Islet precursor cell (in vitro differentiated cells): Measurements from ENCODE around the gene DARS2.

Experiments used
- DNase-seq: peaks from one replicate; pipeline ENCODE4 v3.0.0-alpha.2; 2018

DARS2 gene

DNA sequence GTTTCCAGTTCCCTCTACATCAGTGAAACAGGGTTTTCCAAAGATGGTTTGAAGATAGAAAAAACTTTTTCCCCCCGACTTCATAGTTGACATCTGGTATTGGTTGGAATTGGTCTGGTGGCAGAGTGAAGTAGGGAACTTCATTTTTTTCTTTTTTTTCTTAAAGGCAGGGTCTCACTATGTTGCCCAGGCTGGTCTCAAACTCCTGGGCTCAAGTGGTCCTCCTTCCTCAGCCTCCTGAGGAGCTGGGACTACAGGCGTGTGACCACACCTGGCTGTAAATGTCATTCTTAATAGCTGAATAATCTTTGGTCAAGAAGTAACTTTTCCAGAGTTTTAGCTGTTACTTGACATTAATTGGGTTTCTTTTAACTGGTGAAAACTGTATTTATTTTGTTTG lies 65.4 kb downstream of the DARS2 start:
- no peak for DNase-seq

DNA sequence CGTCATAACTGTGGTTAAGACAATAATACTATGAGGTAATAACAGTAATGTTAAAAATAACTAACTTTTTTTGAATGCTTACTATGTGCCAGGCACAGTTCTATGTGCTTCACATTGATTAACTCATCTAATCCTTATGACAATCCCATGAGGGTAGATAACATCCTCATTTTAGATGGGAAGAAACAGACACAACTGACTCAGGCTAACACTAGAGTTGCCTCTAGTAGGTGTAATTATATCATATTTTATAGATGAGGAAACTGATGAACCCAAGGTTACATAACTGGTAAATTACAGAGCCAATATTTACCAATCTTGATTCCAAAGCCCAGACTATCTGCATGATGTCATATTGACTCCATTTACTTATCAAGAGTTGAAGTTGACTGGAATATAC lies 69.1 kb downstream of the DARS2 start:
- no peak for DNase-seq

DNA sequence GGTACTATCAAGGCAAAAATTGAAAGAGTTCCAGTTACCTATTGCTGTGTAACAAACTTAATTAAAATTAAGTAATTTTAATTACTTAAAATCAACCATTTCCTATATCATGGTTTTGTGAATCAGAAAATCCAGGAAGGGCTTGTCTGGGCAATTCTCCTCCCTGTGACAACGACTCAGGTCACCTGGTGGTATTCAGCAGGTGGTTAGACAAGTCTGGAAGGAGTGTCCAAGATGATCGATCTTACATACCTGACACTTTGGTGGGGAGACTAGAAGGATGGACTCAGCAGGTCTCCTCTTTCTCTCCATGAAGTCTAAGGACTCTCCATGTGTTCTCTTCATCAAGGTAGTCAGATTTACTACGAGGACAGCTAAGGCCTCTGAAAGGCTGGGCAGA lies 69.7 kb downstream of the DARS2 start:
- no peak for DNase-seq

DNA sequence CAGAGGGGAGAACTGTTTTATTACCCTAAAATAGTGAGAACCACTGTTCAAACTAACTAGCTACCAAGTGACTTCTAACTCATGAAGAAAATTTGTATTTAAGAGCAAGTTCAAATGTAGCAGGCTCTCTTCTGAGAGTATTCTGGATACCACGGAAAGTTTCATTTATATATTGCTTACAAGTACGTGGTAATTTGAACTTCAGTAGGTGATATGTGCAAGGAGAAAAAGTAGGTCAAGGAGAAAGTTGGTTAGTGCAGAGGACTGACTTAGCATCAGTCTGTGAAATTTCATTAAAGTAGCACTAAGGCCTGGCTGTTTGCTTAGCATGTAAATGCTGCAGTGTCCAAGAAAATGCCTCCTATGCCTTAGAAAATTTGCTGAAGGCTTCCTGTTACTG lies 76.0 kb downstream of the DARS2 start:
- DNase-seq, result no peak

DNA sequence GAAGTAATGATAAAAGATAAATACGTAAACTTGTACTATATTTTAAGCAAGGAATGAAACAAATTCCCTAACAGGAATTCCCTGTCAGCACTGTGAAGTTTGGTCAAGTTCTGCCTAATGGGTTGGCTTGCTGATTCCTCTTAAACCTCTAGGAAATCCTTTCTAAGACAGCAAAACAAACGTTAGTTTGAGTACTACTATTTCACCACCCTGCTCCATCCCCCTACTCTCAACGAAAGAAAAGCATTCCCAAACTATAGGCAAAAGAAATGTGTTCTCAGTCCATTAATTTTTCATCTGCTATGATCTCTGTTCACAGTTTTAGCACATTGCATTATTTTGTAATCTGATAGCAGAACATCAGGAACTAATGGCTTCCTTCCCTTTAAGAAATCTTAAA lies 76.5 kb downstream of the DARS2 start:
- no peak for DNase-seq

DNA sequence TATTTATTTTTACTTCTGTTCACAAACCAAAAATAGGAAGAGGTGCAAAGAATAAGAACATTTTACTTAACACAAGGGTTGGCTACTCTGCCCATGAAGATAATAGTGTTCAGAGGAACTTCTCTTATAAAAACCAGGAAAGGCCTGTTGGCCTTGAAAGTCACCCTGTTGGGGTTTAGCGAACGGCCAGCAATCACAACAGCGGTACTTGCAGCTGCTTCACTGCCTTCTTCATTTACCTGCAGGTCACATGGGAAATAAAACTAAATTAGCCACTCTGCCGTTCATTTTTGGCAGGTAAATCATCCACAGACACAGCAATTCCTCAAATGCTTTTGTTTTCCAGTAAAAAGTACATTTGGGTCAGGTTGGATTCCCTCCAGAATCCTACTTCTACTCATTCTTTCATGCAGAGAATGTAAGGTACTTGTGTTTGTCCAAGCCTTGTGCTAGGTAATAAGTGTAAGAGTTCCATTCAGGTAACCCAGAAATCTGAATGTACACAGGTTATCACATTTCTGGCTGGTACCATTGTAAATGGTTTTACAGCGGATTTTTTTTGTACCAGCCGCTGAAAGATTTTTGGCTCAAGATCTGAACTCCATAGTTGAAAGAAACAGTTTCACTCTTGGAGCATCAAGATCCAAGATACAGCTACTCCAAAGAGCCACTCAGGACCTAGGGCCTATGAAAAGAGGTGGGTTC lies 79.5 kb downstream of the DARS2 start:
- no peak for DNase-seq
